Measurements from ENCODE around the gene SULT1B1. TPM values are rescaled to one million over a fixed set of nuclear protein-coding genes. Genes with fewer than 3 reads are reported as not detected.

The SULT1B1 gene
- total and polyA plus RNA-seq, 2 of the 8 experiments (the other 6 are each of a cell fraction or from before 2014, with no cell fraction given) = not detected

GRCh38 chr4:69754926-69755580, 5.4 kb downstream of the SULT1B1 start (continued):
- no peak for TF ChIP-seq TCF12 (IDR thresholded peaks at IDR 0.05; ENCODE audit: low read depth, low read length)
- no peak for TF ChIP-seq GABPA (IDR thresholded peaks at IDR 0.05; ENCODE audit: borderline replicate concordance, insufficient read depth, low read length)
- no peak for TF ChIP-seq POLR2AphosphoS5 (IDR thresholded peaks at IDR 0.05; ENCODE audit: low read depth, low read length)
